Measurements from ENCODE around the gene NAP1L3. TPM values are rescaled to one million over a fixed set of nuclear protein-coding genes. Genes with fewer than 3 reads are reported as not detected.

The NAP1L3 gene
- total RNA-seq, 1 experiment from 2014 or later = not detected

Other genes starting within 250 kb of the NAP1L3 start
- gene FAM133A, start 628 bp upstream of the NAP1L3 start, total RNA-seq (2014; rRNA removed; shearing (Covaris generic); ENCODE audit: low replicate concordance) = not detected in 2 replicates

Measured in Karpas-422 (cell line).